ENCODE data around the gene HSD11B2. TPM values are rescaled to one million over a fixed set of nuclear protein-coding genes. Genes with fewer than 3 reads are reported as not detected.

The HSD11B2 gene
- total RNA-seq, 1 experiment from 2014 or later = 9.7 TPM

DNA sequence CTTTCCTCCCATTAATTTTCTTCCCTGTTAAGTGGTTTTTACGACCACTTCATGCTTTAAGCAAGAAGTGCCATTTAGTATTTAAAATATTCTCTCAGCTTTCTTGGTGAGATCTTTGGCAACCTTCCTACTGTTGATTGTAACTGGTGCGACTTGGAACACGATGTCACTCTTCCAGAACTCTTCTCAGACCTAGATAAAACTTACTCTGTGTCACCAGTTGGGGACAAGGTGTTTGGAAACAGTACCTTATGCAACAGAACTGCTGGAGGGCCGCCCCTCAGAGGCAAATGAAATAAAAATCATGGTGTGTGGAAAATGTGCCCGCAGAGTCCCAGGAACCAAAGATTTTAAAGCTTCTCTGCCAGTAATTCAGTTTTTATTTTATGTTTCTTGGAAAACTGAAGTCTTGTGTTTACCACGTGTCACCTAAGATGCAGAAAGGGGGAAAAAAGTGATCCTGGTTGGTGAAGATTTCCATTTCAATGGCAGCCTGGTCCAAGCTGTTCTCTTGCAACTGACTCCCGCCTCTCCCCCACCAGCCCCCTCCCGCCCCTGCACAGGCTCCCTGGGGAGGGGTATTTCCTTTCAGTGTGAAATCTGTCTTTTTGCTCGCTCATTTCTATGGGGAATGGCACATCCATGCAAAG is 7.2 kb upstream of the HSD11B2 start:
- BruUV-seq (replicated peaks) = no TSS peak
- Histone ChIP-seq H3K9me2 (ENCODE audit: insufficient read depth) (no peaks in the 10 kb centered on the region), H4K20me1 (ENCODE audit: insufficient read depth) (no peaks in the 10 kb centered on the region), H3K4me3 (replicated peaks in 1 of 2; ENCODE audit: low read depth in 1 of 2, low read length in 2 of 2) (no peak overlapping the region), H3K27ac (ENCODE audit: low read depth, low read length) (no peak overlapping the region), H3K27me3 (ENCODE audit: insufficient read depth, low read length) (no peaks in the 10 kb centered on the region), H2AFZ (ENCODE audit: low read depth, low read length, poor library complexity, severe bottlenecking) (no peak overlapping the region), H3K79me2 (ENCODE audit: insufficient read depth, low read length) (no peaks in the 10 kb centered on the region), H3K4me2 (ENCODE audit: low read length) (no peak overlapping the region), H3K9me3 (ENCODE audit: control insufficient read depth in 1 of 2, insufficient read depth in 1 of 2, low read depth in 1 of 2, low read length in 2 of 2) (no peaks in the 10 kb centered on the region), H3K4me1 (ENCODE audit: control insufficient read depth in 1 of 2, insufficient read depth in 2 of 2, low read length in 2 of 2) (peaks cover 0 to 9% of the 10 kb centered on the region in 2 experiments; a peak in 2 of 4 replicates), H3K36me3 (ENCODE audit: control insufficient read depth in 1 of 2, insufficient read depth in 2 of 2, low read length in 2 of 2) (no peaks in the 10 kb centered on the region), H3K9ac (ENCODE audit: low read length) (no peak overlapping the region)
- CTCF ChIA-PET = interaction anchor here (1.5 kb wide), 1 partner anchor 42 kb away, joined by 3 read pairs; no protein-coding TSS in a partner anchor
- DNase-seq (ENCODE audit: low read depth, low spot score) (no peak), ATAC-seq (no peak)
- RAD21 ChIA-PET (ENCODE audit: low non-redundant PET in 1 of 2, low total read pairs in 2 of 2, uncharacterized antibody in 2 of 2, unreplicated experiment in 2 of 2) = no interaction called here
- TF ChIP-seq, protein P1, sequence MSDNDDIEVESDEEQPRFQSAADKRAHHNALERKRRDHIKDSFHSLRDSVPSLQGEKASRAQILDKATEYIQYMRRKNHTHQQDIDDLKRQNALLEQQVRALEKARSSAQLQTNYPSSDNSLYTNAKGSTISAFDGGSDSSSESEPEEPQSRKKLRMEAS (IDR thresholded peaks at IDR 0.05) = no peak
- TF ChIP-seq CEBPB (IDR thresholded peaks at IDR 0.05; ENCODE audit: low read depth) = no peak
- TF ChIP-seq, protein P2, sequence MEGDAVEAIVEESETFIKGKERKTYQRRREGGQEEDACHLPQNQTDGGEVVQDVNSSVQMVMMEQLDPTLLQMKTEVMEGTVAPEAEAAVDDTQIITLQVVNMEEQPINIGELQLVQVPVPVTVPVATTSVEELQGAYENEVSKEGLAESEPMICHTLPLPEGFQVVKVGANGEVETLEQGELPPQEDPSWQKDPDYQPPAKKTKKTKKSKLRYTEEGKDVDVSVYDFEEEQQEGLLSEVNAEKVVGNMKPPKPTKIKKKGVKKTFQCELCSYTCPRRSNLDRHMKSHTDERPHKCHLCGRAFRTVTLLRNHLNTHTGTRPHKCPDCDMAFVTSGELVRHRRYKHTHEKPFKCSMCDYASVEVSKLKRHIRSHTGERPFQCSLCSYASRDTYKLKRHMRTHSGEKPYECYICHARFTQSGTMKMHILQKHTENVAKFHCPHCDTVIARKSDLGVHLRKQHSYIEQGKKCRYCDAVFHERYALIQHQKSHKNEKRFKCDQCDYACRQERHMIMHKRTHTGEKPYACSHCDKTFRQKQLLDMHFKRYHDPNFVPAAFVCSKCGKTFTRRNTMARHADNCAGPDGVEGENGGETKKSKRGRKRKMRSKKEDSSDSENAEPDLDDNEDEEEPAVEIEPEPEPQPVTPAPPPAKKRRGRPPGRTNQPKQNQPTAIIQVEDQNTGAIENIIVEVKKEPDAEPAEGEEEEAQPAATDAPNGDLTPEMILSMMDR (IDR thresholded peaks at IDR 0.05 in 2 of 3, conservative IDR thresholded peaks at IDR 0.05 in 1 of 3; ENCODE audit: borderline replicate concordance in 1 of 3, insufficient read depth in 1 of 3, low read depth in 2 of 3, low read length in 2 of 3) = no peak
- TF ChIP-seq TCF7L2 (IDR thresholded peaks at IDR 0.05; ENCODE audit: borderline replicate concordance, extremely low read depth, insufficient read depth, insufficient read length) = no peak
- TF ChIP-seq, protein P3, sequence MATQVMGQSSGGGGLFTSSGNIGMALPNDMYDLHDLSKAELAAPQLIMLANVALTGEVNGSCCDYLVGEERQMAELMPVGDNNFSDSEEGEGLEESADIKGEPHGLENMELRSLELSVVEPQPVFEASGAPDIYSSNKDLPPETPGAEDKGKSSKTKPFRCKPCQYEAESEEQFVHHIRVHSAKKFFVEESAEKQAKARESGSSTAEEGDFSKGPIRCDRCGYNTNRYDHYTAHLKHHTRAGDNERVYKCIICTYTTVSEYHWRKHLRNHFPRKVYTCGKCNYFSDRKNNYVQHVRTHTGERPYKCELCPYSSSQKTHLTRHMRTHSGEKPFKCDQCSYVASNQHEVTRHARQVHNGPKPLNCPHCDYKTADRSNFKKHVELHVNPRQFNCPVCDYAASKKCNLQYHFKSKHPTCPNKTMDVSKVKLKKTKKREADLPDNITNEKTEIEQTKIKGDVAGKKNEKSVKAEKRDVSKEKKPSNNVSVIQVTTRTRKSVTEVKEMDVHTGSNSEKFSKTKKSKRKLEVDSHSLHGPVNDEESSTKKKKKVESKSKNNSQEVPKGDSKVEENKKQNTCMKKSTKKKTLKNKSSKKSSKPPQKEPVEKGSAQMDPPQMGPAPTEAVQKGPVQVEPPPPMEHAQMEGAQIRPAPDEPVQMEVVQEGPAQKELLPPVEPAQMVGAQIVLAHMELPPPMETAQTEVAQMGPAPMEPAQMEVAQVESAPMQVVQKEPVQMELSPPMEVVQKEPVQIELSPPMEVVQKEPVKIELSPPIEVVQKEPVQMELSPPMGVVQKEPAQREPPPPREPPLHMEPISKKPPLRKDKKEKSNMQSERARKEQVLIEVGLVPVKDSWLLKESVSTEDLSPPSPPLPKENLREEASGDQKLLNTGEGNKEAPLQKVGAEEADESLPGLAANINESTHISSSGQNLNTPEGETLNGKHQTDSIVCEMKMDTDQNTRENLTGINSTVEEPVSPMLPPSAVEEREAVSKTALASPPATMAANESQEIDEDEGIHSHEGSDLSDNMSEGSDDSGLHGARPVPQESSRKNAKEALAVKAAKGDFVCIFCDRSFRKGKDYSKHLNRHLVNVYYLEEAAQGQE (IDR thresholded peaks at IDR 0.05; ENCODE audit: low read depth) = no peak
- TF ChIP-seq CBX3 (IDR thresholded peaks at IDR 0.05; ENCODE audit: low read depth) = no peak
- TF ChIP-seq, protein P4, sequence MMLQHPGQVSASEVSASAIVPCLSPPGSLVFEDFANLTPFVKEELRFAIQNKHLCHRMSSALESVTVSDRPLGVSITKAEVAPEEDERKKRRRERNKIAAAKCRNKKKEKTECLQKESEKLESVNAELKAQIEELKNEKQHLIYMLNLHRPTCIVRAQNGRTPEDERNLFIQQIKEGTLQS (IDR thresholded peaks at IDR 0.05) = no peak
- no peak for TF ChIP-seq EGR1 (IDR thresholded peaks at IDR 0.05; ENCODE audit: low read depth)
- TF ChIP-seq YY1 (IDR thresholded peaks at IDR 0.05; ENCODE audit: extremely low read depth, insufficient replicate concordance, low read depth, low read length) = no peak
- no peak for TF ChIP-seq RAD21 (IDR thresholded peaks at IDR 0.05; ENCODE audit: low read depth)
- TF ChIP-seq ELF1 (IDR thresholded peaks at IDR 0.05; ENCODE audit: borderline replicate concordance, low read depth) = no peak
- TF ChIP-seq SIN3A (IDR thresholded peaks at IDR 0.05; ENCODE audit: low read depth) = no peak
- TF ChIP-seq, protein P5, sequence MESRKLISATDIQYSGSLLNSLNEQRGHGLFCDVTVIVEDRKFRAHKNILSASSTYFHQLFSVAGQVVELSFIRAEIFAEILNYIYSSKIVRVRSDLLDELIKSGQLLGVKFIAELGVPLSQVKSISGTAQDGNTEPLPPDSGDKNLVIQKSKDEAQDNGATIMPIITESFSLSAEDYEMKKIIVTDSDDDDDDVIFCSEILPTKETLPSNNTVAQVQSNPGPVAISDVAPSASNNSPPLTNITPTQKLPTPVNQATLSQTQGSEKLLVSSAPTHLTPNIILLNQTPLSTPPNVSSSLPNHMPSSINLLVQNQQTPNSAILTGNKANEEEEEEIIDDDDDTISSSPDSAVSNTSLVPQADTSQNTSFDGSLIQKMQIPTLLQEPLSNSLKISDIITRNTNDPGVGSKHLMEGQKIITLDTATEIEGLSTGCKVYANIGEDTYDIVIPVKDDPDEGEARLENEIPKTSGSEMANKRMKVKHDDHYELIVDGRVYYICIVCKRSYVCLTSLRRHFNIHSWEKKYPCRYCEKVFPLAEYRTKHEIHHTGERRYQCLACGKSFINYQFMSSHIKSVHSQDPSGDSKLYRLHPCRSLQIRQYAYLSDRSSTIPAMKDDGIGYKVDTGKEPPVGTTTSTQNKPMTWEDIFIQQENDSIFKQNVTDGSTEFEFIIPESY (IDR thresholded peaks at IDR 0.05; ENCODE audit: extremely low read depth, insufficient replicate concordance, low read length) = no peak
- no peak for TF ChIP-seq FOSL1 (IDR thresholded peaks at IDR 0.05; ENCODE audit: low read depth)
- no peak for TF ChIP-seq POLR2AphosphoS5 (IDR thresholded peaks at IDR 0.05; ENCODE audit: low read depth, low read length)
- TF ChIP-seq POLR2A (IDR thresholded peaks at IDR 0.05; ENCODE audit: borderline replicate concordance, extremely low read depth, insufficient read depth, insufficient read length) = no peak
- TF ChIP-seq EZH2 (IDR thresholded peaks at IDR 0.05) = no peak
- TF ChIP-seq ZFX (IDR thresholded peaks at IDR 0.05) = no peak
- no peak for TF ChIP-seq JUND (IDR thresholded peaks at IDR 0.05)
- POLR2A ChIA-PET = no interaction called here
- intact Hi-C loops (cut with micrococcal nuclease) = no loop called here

All from HCT116 (cell line).